GM12892 (cell line): ENCODE measurements around the gene BABAM2.

Experiments used
- POLR2A ChIP-seq: IDR thresholded peaks from 2 replicates; pipeline ENCODE4 v1.6.1; 2011; ENCODE audit warnings: low read depth, low read length, control low read depth
- POLR2AphosphoS5 ChIP-seq: IDR thresholded peaks from 2 replicates; pipeline ENCODE4 v1.6.1; 2011; ENCODE audit warnings: low read depth, low read length, control low read depth

DNA sequence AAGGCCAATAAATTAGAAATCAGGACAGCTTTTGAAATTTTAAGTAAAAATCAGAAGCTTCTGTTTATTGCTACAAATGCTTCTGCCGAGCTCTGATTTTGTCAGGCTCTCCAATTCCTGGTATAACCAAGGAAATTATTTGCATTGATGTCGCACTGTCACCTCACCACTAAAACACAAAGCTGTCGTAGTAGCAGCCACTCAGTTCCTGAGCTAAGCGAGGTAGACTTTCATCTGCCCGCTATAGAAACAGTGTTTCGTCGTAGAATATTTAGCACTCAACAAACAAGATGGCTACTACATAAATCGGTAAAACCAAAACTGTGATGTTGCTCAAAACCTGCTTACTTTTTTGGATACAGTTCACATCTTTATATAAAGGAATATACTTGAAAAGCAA, 360.8 kb downstream of the BABAM2 start:
- TF ChIP-seq POLR2A (no peak), POLR2AphosphoS5 (no peak)
